ENCODE data around the gene SOX9. TPM values are rescaled to one million over a fixed set of nuclear protein-coding genes. Genes with fewer than 3 reads are reported as not detected.

The SOX9 gene
- total and polyA plus RNA-seq, 3 donors from 2014 or later = 80.0 to 240 (median 166) TPM

DNA sequence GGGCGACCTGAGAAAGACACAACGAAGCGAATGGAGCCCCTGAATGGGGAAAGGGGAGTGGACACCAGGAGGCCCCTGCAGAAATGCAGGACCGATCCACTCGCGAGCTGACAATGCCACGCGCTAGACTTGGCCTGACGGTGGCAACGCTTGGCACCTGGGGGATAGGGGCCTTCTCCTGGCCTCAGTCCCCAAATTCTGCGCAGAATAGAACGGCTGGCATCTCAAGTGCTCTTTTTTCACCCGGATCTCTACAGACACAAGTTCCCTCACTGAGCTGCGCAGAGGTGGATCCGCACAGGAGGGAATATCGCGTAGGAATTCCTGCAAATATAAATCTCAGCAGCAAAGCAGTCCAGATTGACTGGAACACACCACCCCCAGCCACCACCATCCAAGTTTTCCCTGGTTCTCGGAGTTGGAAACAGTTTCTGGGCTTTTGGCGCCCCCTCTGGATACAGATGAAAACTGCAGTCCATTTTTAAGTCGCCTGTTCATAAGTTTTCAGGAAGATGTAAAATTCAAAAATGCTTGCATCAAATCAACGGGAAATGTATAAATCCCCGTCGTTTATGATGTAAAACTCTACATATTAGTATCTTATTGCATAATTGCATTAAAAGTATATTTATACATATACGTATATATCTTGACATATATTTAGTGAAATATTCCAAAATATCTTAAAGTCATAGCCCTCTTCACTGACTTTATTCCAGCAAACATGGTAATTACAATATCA is 2.3 kb upstream of the SOX9 start:
- H3K36me3 ChIP-seq (ENCODE audit: low read depth, missing control alignments) = no peaks in the 10 kb centered on the region
- peak overlapping the region; percentile 76 to 77 for H3K27ac ChIP-seq
- H3K9me3 ChIP-seq = no peaks in the 10 kb centered on the region
- intact Hi-C loops (cut with DNase I; ENCODE audit: low total_unique reads) = loop anchor here (10.0 kb wide), 1 partner anchor 644 kb away; no protein-coding TSS in a partner anchor
- TF ChIP-seq POLR2A (IDR thresholded peaks at IDR 0.05) = no peak
- TF ChIP-seq, protein P1, sequence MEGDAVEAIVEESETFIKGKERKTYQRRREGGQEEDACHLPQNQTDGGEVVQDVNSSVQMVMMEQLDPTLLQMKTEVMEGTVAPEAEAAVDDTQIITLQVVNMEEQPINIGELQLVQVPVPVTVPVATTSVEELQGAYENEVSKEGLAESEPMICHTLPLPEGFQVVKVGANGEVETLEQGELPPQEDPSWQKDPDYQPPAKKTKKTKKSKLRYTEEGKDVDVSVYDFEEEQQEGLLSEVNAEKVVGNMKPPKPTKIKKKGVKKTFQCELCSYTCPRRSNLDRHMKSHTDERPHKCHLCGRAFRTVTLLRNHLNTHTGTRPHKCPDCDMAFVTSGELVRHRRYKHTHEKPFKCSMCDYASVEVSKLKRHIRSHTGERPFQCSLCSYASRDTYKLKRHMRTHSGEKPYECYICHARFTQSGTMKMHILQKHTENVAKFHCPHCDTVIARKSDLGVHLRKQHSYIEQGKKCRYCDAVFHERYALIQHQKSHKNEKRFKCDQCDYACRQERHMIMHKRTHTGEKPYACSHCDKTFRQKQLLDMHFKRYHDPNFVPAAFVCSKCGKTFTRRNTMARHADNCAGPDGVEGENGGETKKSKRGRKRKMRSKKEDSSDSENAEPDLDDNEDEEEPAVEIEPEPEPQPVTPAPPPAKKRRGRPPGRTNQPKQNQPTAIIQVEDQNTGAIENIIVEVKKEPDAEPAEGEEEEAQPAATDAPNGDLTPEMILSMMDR (IDR thresholded peaks at IDR 0.05) = peak; percentile 89 to 95 (median 91)
- peaks cover 14% of the 10 kb centered on the region for H3K4me1 ChIP-seq
- peak overlapping the region; percentile 44 to 60 for H3K4me3 ChIP-seq
- WGBS, 2 donors = 1 to 3% methylated on average over 20 to 24 of the region's 24 CpGs
- DNase-seq = peak; percentile 91
- no peaks in the 10 kb centered on the region for H3K27me3 ChIP-seq

DNA sequence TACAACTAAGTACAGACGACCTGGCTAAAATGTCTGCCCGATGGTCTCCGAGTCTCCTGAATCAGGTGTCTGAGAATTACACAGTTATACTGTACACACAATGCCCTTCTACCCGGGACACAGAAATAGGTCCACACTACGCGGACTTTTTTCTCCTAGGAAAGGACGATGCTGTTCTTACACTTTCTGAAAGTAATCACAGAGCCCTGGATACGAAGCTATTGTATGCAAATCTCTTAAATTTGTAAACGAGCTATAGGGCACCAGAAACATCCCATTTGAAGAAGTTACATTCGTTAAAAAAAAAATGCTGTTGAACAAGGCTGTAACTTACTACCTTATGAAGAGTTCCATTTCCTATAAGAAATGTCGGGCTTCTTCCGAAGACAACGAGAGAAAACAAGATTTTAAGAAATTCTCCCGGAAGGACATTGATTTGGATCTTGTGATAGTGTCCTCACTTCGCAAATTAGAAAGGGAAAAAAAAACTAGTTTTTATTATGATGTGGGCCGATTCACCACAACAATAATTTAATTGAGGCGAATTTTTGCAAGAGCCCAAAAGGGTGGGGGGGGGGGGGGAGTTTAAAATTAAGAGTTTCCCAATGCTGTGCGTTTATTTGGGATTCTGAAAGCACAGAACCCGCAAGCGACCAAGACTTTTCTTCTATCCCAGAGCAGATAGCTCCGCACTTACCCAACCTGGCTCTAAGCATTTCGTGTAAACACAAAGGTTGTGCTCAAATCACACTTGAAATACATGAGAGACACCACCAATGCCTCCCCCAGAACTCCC is 1.5 kb upstream of the SOX9 start:
- no peaks in the 10 kb centered on the region for H3K36me3 ChIP-seq (ENCODE audit: low read depth, missing control alignments)
- H3K27ac ChIP-seq = peak overlapping the region in 1 of 2 donors; percentile 67
- peaks cover 14% of the 10 kb centered on the region for H3K4me1 ChIP-seq
- H3K9me3 ChIP-seq = no peaks in the 10 kb centered on the region
- H3K27me3 ChIP-seq = no peaks in the 10 kb centered on the region
- TF ChIP-seq, protein P1 (IDR thresholded peaks at IDR 0.05) = no peak
- no peak for TF ChIP-seq POLR2A (IDR thresholded peaks at IDR 0.05)
- WGBS, 2 donors = 13 to 14% methylated on average over 22 of the region's 22 CpGs
- no peak for DNase-seq
- peak overlapping the region; percentile 64 to 81 for H3K4me3 ChIP-seq
- intact Hi-C loops (cut with DNase I; ENCODE audit: low total_unique reads) = loop anchor here (10.0 kb wide), 1 partner anchor 644 kb away; no protein-coding TSS in a partner anchor

DNA sequence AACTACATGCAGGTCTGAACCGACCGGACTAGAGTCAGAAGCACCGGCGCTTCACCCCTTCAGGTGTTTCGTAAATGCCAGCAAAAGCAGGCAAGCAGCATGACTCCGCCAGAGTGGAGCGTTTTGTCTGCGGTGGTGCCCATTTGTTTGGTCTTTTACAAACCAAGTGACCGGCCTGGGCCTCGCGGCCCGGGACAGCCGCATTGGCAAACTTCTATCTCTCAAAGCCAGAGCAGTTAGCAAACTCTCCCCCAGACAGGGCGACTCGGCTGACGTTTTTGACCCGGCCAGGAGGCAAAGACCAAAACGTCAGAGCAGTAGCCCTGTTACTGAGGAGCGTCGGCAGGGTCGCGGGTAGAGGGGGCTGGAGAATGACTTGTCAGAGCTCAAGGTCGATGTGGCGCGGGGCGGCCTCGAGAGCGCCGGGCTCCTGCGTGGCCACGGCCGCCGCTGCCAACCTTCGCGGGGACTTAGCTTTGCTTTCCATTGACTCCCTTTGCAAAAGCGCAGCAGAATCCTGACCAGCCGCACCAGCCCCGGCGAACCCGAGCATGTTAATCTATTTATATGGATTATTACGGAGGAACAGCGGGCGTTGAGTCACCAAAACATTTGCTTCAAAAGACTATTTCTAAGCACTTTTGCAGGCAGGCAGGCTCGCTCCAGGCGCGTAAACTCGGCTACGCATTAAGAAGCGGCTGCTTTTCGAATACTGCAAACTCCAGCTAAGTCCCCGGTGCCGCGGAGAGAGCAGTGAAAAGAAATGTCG is 763 bp upstream of the SOX9 start:
- intact Hi-C loops (cut with DNase I; ENCODE audit: low total_unique reads) = loop anchor here (10.0 kb wide), 1 partner anchor 645 kb away; no protein-coding TSS in a partner anchor
- DNase-seq = peak; percentile 47
- H3K4me3 ChIP-seq = peak overlapping the region; percentile 64 to 81
- peak overlapping the region in 1 of 2 donors; percentile 67 for H3K27ac ChIP-seq
- H3K9me3 ChIP-seq = no peaks in the 10 kb centered on the region
- WGBS, 2 donors = 5 to 11% methylated on average over 19 to 54 of the region's 54 CpGs
- H3K36me3 ChIP-seq (ENCODE audit: low read depth, missing control alignments) = no peaks in the 10 kb centered on the region
- TF ChIP-seq, protein P1 (IDR thresholded peaks at IDR 0.05) = no peak
- TF ChIP-seq POLR2A (IDR thresholded peaks at IDR 0.05) = no peak
- peaks cover 12% of the 10 kb centered on the region for H3K4me1 ChIP-seq
- H3K27me3 ChIP-seq = no peaks in the 10 kb centered on the region

DNA sequence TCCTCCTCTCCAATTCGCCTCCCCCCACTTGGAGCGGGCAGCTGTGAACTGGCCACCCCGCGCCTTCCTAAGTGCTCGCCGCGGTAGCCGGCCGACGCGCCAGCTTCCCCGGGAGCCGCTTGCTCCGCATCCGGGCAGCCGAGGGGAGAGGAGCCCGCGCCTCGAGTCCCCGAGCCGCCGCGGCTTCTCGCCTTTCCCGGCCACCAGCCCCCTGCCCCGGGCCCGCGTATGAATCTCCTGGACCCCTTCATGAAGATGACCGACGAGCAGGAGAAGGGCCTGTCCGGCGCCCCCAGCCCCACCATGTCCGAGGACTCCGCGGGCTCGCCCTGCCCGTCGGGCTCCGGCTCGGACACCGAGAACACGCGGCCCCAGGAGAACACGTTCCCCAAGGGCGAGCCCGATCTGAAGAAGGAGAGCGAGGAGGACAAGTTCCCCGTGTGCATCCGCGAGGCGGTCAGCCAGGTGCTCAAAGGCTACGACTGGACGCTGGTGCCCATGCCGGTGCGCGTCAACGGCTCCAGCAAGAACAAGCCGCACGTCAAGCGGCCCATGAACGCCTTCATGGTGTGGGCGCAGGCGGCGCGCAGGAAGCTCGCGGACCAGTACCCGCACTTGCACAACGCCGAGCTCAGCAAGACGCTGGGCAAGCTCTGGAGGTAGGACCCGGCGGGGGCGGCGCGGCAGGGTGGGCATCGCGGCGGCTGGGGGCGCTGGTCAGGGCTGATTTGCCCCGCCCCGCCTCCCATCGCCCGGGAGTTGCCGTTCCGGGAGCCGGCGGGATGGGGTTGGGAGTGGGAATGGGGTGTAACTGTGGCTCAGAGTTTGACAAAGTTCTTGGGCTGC is 567 bp downstream of the SOX9 start:
- 0 to 1% methylated on average over 7 to 69 of the region's 88 CpGs for WGBS, 2 donors
- Histone ChIP-seq H3K9me3 (no peaks in the 10 kb centered on the region), H3K27me3 (no peaks in the 10 kb centered on the region), H3K4me1 (peaks cover 3% of the 10 kb centered on the region), H3K27ac (peak overlapping the region; percentile 57 to 66), H3K36me3 (ENCODE audit: low read depth, missing control alignments) (no peaks in the 10 kb centered on the region), H3K4me3 (peak overlapping the region; percentile 64 to 81)
- intact Hi-C loops (cut with DNase I; ENCODE audit: low total_unique reads) = no loop called here
- DNase-seq = no peak
- TF ChIP-seq, protein P1 (IDR thresholded peaks at IDR 0.05) = no peak
- no peak for TF ChIP-seq POLR2A (IDR thresholded peaks at IDR 0.05)

All from testis (tissue), 3 donors.